ENCODE measurements around the gene KLK6. TPM values are rescaled to one million over a fixed set of nuclear protein-coding genes. Genes with fewer than 3 reads are reported as not detected.

Gene KLK6
- total and polyA plus RNA-seq, 4 donors = not detected

GRCh38 chr19:50978772-50979390, 9.5 kb upstream of the KLK6 start:
- WGBS = 72% methylated on average over 5 of the region's 5 CpGs
- no peak for DNase-seq (ENCODE audit: low spot score)
- no peaks in the 10 kb centered on the region for H3K36me3 ChIP-seq (ENCODE audit: control insufficient read depth in 4 of 4, insufficient read depth in 3 of 4, low read depth in 1 of 4, low read length in 3 of 4)
- no peak overlapping the region for H3K4me3 ChIP-seq (ENCODE audit: low read depth in 1 of 3, low read length in 3 of 3)
- no peak for TF ChIP-seq FOXA2 (IDR thresholded peaks at IDR 0.05)
- H3K9me3 ChIP-seq (ENCODE audit: control insufficient read depth in 4 of 4, low read length in 3 of 4) = no peaks in the 10 kb centered on the region
- no peak overlapping the region for H3K9ac ChIP-seq (ENCODE audit: low read depth in 1 of 2, low read length in 2 of 2)
- peaks cover 0 to 5% (median 2%) of the 10 kb centered on the region in 4 donors for H3K27me3 ChIP-seq (ENCODE audit: control insufficient read depth in 4 of 4, insufficient read depth in 4 of 4, low read length in 3 of 4)
- H3K4me1 ChIP-seq (ENCODE audit: control insufficient read depth in 4 of 4, insufficient read depth in 4 of 4, low read length in 3 of 4) = no peaks in the 10 kb centered on the region
- H3K27ac ChIP-seq (ENCODE audit: low read depth in 1 of 2, low read length in 2 of 2) = no peak overlapping the region

GRCh38 chr19:50977626-50978025, 8.2 kb upstream of the KLK6 start:
- TF ChIP-seq, protein P1, sequence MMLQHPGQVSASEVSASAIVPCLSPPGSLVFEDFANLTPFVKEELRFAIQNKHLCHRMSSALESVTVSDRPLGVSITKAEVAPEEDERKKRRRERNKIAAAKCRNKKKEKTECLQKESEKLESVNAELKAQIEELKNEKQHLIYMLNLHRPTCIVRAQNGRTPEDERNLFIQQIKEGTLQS (IDR thresholded peaks at IDR 0.05) = no peak
- no peak for TF ChIP-seq HNF4A (conservative IDR thresholded peaks at IDR 0.05)
- no peak for TF ChIP-seq YY1 (IDR thresholded peaks at IDR 0.05)
- no peak for TF ChIP-seq GABPA (IDR thresholded peaks at IDR 0.05 in 1 of 2, conservative IDR thresholded peaks at IDR 0.05 in 1 of 2)
- TF ChIP-seq NR2F2 (IDR thresholded peaks at IDR 0.05) = no peak
- TF ChIP-seq SP1 (IDR thresholded peaks at IDR 0.05) = no peak
- TF ChIP-seq EGR1 (IDR thresholded peaks at IDR 0.05; ENCODE audit: low read depth in 2 of 2) = no peak
- TF ChIP-seq, protein P2, sequence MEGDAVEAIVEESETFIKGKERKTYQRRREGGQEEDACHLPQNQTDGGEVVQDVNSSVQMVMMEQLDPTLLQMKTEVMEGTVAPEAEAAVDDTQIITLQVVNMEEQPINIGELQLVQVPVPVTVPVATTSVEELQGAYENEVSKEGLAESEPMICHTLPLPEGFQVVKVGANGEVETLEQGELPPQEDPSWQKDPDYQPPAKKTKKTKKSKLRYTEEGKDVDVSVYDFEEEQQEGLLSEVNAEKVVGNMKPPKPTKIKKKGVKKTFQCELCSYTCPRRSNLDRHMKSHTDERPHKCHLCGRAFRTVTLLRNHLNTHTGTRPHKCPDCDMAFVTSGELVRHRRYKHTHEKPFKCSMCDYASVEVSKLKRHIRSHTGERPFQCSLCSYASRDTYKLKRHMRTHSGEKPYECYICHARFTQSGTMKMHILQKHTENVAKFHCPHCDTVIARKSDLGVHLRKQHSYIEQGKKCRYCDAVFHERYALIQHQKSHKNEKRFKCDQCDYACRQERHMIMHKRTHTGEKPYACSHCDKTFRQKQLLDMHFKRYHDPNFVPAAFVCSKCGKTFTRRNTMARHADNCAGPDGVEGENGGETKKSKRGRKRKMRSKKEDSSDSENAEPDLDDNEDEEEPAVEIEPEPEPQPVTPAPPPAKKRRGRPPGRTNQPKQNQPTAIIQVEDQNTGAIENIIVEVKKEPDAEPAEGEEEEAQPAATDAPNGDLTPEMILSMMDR (IDR thresholded peaks at IDR 0.05; ENCODE audit: low read depth, low read length, missing input control) = no peak
- TF ChIP-seq, protein P3, sequence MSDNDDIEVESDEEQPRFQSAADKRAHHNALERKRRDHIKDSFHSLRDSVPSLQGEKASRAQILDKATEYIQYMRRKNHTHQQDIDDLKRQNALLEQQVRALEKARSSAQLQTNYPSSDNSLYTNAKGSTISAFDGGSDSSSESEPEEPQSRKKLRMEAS (IDR thresholded peaks at IDR 0.05) = no peak
- TF ChIP-seq, protein P4, sequence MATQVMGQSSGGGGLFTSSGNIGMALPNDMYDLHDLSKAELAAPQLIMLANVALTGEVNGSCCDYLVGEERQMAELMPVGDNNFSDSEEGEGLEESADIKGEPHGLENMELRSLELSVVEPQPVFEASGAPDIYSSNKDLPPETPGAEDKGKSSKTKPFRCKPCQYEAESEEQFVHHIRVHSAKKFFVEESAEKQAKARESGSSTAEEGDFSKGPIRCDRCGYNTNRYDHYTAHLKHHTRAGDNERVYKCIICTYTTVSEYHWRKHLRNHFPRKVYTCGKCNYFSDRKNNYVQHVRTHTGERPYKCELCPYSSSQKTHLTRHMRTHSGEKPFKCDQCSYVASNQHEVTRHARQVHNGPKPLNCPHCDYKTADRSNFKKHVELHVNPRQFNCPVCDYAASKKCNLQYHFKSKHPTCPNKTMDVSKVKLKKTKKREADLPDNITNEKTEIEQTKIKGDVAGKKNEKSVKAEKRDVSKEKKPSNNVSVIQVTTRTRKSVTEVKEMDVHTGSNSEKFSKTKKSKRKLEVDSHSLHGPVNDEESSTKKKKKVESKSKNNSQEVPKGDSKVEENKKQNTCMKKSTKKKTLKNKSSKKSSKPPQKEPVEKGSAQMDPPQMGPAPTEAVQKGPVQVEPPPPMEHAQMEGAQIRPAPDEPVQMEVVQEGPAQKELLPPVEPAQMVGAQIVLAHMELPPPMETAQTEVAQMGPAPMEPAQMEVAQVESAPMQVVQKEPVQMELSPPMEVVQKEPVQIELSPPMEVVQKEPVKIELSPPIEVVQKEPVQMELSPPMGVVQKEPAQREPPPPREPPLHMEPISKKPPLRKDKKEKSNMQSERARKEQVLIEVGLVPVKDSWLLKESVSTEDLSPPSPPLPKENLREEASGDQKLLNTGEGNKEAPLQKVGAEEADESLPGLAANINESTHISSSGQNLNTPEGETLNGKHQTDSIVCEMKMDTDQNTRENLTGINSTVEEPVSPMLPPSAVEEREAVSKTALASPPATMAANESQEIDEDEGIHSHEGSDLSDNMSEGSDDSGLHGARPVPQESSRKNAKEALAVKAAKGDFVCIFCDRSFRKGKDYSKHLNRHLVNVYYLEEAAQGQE (IDR thresholded peaks at IDR 0.05) = no peak
- TF ChIP-seq, protein P5, sequence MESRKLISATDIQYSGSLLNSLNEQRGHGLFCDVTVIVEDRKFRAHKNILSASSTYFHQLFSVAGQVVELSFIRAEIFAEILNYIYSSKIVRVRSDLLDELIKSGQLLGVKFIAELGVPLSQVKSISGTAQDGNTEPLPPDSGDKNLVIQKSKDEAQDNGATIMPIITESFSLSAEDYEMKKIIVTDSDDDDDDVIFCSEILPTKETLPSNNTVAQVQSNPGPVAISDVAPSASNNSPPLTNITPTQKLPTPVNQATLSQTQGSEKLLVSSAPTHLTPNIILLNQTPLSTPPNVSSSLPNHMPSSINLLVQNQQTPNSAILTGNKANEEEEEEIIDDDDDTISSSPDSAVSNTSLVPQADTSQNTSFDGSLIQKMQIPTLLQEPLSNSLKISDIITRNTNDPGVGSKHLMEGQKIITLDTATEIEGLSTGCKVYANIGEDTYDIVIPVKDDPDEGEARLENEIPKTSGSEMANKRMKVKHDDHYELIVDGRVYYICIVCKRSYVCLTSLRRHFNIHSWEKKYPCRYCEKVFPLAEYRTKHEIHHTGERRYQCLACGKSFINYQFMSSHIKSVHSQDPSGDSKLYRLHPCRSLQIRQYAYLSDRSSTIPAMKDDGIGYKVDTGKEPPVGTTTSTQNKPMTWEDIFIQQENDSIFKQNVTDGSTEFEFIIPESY (IDR thresholded peaks at IDR 0.05) = no peak
- Histone ChIP-seq H3K9ac (ENCODE audit: low read depth in 1 of 2, low read length in 2 of 2) (no peak overlapping the region), H3K4me3 (ENCODE audit: low read depth in 1 of 3, low read length in 3 of 3) (no peak overlapping the region), H3K27ac (ENCODE audit: low read depth in 1 of 2, low read length in 2 of 2) (no peak overlapping the region), H3K36me3 (ENCODE audit: control insufficient read depth in 4 of 4, insufficient read depth in 3 of 4, low read depth in 1 of 4, low read length in 3 of 4) (no peaks in the 10 kb centered on the region), H3K27me3 (ENCODE audit: control insufficient read depth in 4 of 4, insufficient read depth in 4 of 4, low read length in 3 of 4) (peaks cover 0 to 3% (median under 1%) of the 10 kb centered on the region in 4 donors), H3K9me3 (ENCODE audit: control insufficient read depth in 4 of 4, low read length in 3 of 4) (no peaks in the 10 kb centered on the region), H3K4me1 (ENCODE audit: control insufficient read depth in 4 of 4, insufficient read depth in 4 of 4, low read length in 3 of 4) (no peaks in the 10 kb centered on the region)
- WGBS = 76% methylated on average over 4 of the region's 4 CpGs
- no peak for DNase-seq (ENCODE audit: low spot score)

Measured in liver (tissue), 9 donors.